SU-DHL-6 (cell line): Measurements from ENCODE around the gene HYLS1.

Experiments
- EZH2phosphoT487 ChIP-seq: fragments of 200-600 bp; sonication (generic), shearing (Covaris generic); conservative IDR thresholded peaks from 2 replicates; pipeline ENCODE4 v1.6.1; 2018; ENCODE audit warnings: mild to moderate bottlenecking, antibody characterized with exemption, low read length, moderate library complexity, mixed read lengths
- TF ChIP-seq, protein P1 (sequence below): fragments of 200-600 bp; sonication (generic); IDR thresholded peaks from one replicate; pipeline ENCODE4 v1.5.1; 2017; ENCODE audit warnings: antibody characterized with exemption, mild to moderate bottlenecking, low read length, moderate library complexity; ENCODE audit not compliant: insufficient read depth, poor library complexity, severe bottlenecking

DNA sequence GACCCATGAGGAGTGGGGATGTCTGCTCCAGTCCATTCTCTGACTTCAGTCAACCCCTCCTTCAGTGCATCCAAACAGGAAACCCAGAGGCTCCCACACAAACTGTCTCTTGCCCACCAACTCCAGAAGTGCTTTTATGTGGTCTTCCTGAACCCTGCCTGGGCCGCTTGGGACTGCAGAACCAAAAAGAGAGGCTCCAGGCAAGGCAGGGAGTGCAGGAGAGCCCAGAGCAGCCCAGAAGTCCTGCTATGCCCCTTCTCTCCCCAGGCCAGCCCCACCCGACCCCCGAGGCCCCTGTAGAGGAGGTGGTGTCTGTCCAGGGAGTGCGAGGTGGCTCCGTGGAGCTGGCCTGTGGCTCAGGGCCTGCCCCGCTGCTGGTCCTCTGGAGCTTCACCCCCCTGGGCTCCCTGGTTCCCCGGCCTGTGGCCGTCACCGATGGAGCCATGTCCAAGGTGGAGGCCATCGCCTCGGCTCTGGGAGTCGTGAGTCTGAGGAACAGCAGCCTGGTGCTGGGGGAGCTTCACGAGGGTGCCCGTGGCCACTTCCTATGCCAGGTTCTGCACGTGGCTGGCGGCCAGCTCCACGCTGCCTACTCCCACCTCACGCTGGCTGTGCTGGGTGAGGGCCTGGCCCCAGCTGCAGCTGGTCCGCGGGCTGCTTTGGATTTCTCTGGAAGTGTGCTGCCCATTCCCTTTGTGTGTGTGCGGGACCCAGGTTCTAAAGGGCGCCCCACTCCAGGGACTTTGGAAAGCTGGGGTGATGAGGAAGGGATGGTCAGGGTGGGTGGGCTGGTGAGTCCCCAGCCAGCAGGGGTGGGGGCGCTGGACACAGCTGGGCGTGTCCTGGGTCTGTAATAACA is 60.2 kb downstream of the HYLS1 start:
- TF ChIP-seq, protein P1, sequence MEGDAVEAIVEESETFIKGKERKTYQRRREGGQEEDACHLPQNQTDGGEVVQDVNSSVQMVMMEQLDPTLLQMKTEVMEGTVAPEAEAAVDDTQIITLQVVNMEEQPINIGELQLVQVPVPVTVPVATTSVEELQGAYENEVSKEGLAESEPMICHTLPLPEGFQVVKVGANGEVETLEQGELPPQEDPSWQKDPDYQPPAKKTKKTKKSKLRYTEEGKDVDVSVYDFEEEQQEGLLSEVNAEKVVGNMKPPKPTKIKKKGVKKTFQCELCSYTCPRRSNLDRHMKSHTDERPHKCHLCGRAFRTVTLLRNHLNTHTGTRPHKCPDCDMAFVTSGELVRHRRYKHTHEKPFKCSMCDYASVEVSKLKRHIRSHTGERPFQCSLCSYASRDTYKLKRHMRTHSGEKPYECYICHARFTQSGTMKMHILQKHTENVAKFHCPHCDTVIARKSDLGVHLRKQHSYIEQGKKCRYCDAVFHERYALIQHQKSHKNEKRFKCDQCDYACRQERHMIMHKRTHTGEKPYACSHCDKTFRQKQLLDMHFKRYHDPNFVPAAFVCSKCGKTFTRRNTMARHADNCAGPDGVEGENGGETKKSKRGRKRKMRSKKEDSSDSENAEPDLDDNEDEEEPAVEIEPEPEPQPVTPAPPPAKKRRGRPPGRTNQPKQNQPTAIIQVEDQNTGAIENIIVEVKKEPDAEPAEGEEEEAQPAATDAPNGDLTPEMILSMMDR: no peak
- no peak for TF ChIP-seq EZH2phosphoT487
